Smooth muscle cell (in vitro differentiated cells): ENCODE data around the gene SH2D1B. TPM values are rescaled to one million over a fixed set of nuclear protein-coding genes. Genes with fewer than 3 reads are reported as not detected.

ENCODE experiments used
- DNase-seq: peaks from one replicate; lab custom pipeline; 2025; ENCODE audit not compliant: unreplicated experiment; lab: John Stamatoyannopoulos, UW
- H2AFZ ChIP-seq: fragments of 200-600 bp; sonication (generic); 2 replicates; pipeline ENCODE4 v1.6.0; 2016; ENCODE audit warnings: antibody characterized with exemption, low read depth, mild to moderate bottlenecking
- H3F3A ChIP-seq: fragments of 200-600 bp; sonication (generic); 2 replicates; pipeline ENCODE4 v1.6.0; 2017; ENCODE audit warnings: antibody characterized with exemption, low read depth
- H3K27ac ChIP-seq: fragments of 200-600 bp; sonication (generic); 2 replicates; pipeline ENCODE4 v1.5.1; 2016; ENCODE audit warnings: low read depth, mild to moderate bottlenecking
- H3K27me3 ChIP-seq: fragments of 200-600 bp; sonication (generic); 2 replicates; pipeline ENCODE4 v1.6.1; 2016; ENCODE audit warnings: low read depth, mild to moderate bottlenecking
- H3K36me3 ChIP-seq: fragments of 200-600 bp; sonication (generic); 2 replicates; pipeline ENCODE4 v1.5.1; 2016; ENCODE audit warnings: low read depth
- H3K4me1 ChIP-seq: fragments of 200-600 bp; sonication (generic); 2 replicates; pipeline ENCODE4 v1.5.1; 2016; ENCODE audit warnings: low read depth
- H3K4me2 ChIP-seq: fragments of 200-600 bp; sonication (generic); 2 replicates; pipeline ENCODE4 v1.6.0; 2016; ENCODE audit warnings: mild to moderate bottlenecking
- H3K4me3 ChIP-seq: fragments of 200-600 bp; sonication (generic); 2 replicates; pipeline ENCODE4 v1.5.1; 2016; ENCODE audit warnings: mild to moderate bottlenecking
- H3K79me2 ChIP-seq: fragments of 200-600 bp; sonication (generic); 2 replicates; pipeline ENCODE4 v1.6.0; 2016; ENCODE audit warnings: low read depth, mild to moderate bottlenecking
- H3K9ac ChIP-seq: fragments of 200-600 bp; sonication (generic); 2 replicates; pipeline ENCODE4 v1.6.0; 2016; ENCODE audit warnings: low read depth
- H3K9me3 ChIP-seq: fragments of 200-600 bp; sonication (generic); replicated peaks from 2 replicates; pipeline ENCODE4 v1.5.1; 2016; ENCODE audit warnings: low read depth
- H4K20me1 ChIP-seq: fragments of 200-600 bp; sonication (generic); 2 replicates; pipeline ENCODE4 v1.6.0; 2016; ENCODE audit warnings: low read depth
- CTCF ChIP-seq: fragments of 200-600 bp; sonication (generic); IDR thresholded peaks from 2 replicates; pipeline ENCODE4 v1.5.1; 2017; ENCODE audit warnings: borderline replicate concordance, mild to moderate bottlenecking, antibody characterized with exemption; ENCODE audit not compliant: insufficient read depth, poor library complexity, severe bottlenecking
- WGBS: methylation state at CpG from one replicate; pipeline ENCODE4 v1.1.7; 2016; ENCODE audit warnings: low lambda C conversion rate; 5-methylcytosine and 5-hydroxymethylcytosine counted together
- polyA plus RNA-seq: library from polyadenylated mRNA; unstranded; fragments of >200 nt; fragmentation: Nextera tagmentation; extraction: Ambion mirVana; gene quantifications from 2 replicates; pipeline ENCODE4 v1.2.1, GENCODE V29; 2016
- total RNA-seq: library from RNA; depleted of rRNA; stranded (reverse); fragments of >200 nt; gene quantifications from 2 replicates; pipeline ENCODE4 v1.2.3, GENCODE V29; 2014

SH2D1B gene
- total and polyA plus RNA-seq, 2 experiments from 2014 or later: not detected

- no peak overlapping the region for H3K9ac ChIP-seq
- no peak overlapping the region for H3K4me3 ChIP-seq
- 78% methylated on average over 20 of the region's 20 CpGs for WGBS
- H3K27ac ChIP-seq: no peak overlapping the region
- no peaks in the 10 kb centered on the region for H4K20me1 ChIP-seq
- no peaks in the 10 kb centered on the region for H3K79me2 ChIP-seq
- TF ChIP-seq CTCF: no peak
- H3K27me3 ChIP-seq: no peaks in the 10 kb centered on the region
- no peaks in the 10 kb centered on the region for H3K9me3 ChIP-seq
- no peak overlapping the region for H3K4me2 ChIP-seq
- DNase-seq: no peak
- H3F3A ChIP-seq: no peaks in the 10 kb centered on the region
- H2AFZ ChIP-seq: no peak overlapping the region
- peaks cover 38% of the 10 kb centered on the region for H3K4me1 ChIP-seq
- no peaks in the 10 kb centered on the region for H3K36me3 ChIP-seq
Observed at GRCh38 chr1:162387226-162388082, 24.5 kb downstream of the SH2D1B start.

GRCh38 chr1:162386292-162387225, 25.4 kb downstream of the SH2D1B start:
- Histone ChIP-seq H4K20me1 (no peaks in the 10 kb centered on the region), H2AFZ (no peak overlapping the region), H3K9me3 (no peaks in the 10 kb centered on the region), H3F3A (no peaks in the 10 kb centered on the region), H3K36me3 (no peaks in the 10 kb centered on the region), H3K4me1 (peaks cover 30% of the 10 kb centered on the region), H3K79me2 (no peaks in the 10 kb centered on the region), H3K4me2 (no peak overlapping the region), H3K27ac (no peak overlapping the region), H3K27me3 (no peaks in the 10 kb centered on the region), H3K4me3 (no peak overlapping the region), H3K9ac (no peak overlapping the region)
- no peak for DNase-seq
- 90% methylated on average over 8 of the region's 8 CpGs for WGBS
- no peak for TF ChIP-seq CTCF

GRCh38 chr1:162385702-162386101, 26.2 kb downstream of the SH2D1B start:
- no peak overlapping the region for H3K4me3 ChIP-seq
- H3K9me3 ChIP-seq: no peaks in the 10 kb centered on the region
- peaks cover 26% of the 10 kb centered on the region for H3K4me1 ChIP-seq
- H3K27me3 ChIP-seq: no peaks in the 10 kb centered on the region
- H3K36me3 ChIP-seq: no peaks in the 10 kb centered on the region
- no peak for DNase-seq
- no peaks in the 10 kb centered on the region for H3K79me2 ChIP-seq
- no peak overlapping the region for H3K9ac ChIP-seq
- no peak overlapping the region for H3K4me2 ChIP-seq
- no peak overlapping the region for H2AFZ ChIP-seq
- H3K27ac ChIP-seq: no peak overlapping the region
- WGBS: 96% methylated on average over 3 of the region's 3 CpGs
- no peaks in the 10 kb centered on the region for H4K20me1 ChIP-seq
- TF ChIP-seq CTCF: no peak
- no peaks in the 10 kb centered on the region for H3F3A ChIP-seq
